Mesenchymal stem cell (in vitro differentiated cells and primary cell): ENCODE measurements around the gene MRFAP1L1.

Experiments used
- DNase-seq: peaks from one replicate; pipeline ENCODE4 v3.0.0-alpha.2; 2013
- H2AFZ ChIP-seq: one replicate; pipeline ENCODE4 v1.6.1; 2013; ENCODE audit warnings: low read depth, mild to moderate bottlenecking, control low read depth, inconsistent platforms, low read length, moderate library complexity
- H2AK5ac ChIP-seq: 2 replicates; pipeline ENCODE4 v1.6.1; 2013; ENCODE audit warnings: low read length, moderate library complexity, mild to moderate bottlenecking, inconsistent platforms; ENCODE audit not compliant: severe bottlenecking
- H2BK120ac ChIP-seq: one replicate; pipeline ENCODE4 v1.6.1; 2013; ENCODE audit warnings: low read depth, mild to moderate bottlenecking, inconsistent platforms, low read length, moderate library complexity
- H2BK12ac ChIP-seq, 2 experiments: one replicate each; pipeline ENCODE4 v1.6.1; 2013; ENCODE audit warnings: inconsistent platforms in 2 of 2, low read length in 2 of 2, mild to moderate bottlenecking in 2 of 2, moderate library complexity in 2 of 2, control low read depth in 1 of 2
- H2BK15ac ChIP-seq: one replicate; pipeline ENCODE4 v1.6.1; 2013; ENCODE audit warnings: mild to moderate bottlenecking, low read depth, inconsistent platforms; ENCODE audit not compliant: poor library complexity, severe bottlenecking
- H2BK5ac ChIP-seq: 2 replicates; pipeline ENCODE4 v1.6.1; 2013; ENCODE audit warnings: low read depth, mild to moderate bottlenecking, low read length, control low read depth, inconsistent platforms; ENCODE audit not compliant: poor library complexity, severe bottlenecking
- H3K14ac ChIP-seq, 2 experiments: one replicate each; pipeline ENCODE4 v1.6.1; 2013; ENCODE audit warnings: inconsistent platforms in 2 of 2, low read length in 2 of 2, control low read depth in 1 of 2, mild to moderate bottlenecking in 1 of 2, moderate library complexity in 1 of 2
- H3K18ac ChIP-seq, 2 experiments: one replicate each; pipeline ENCODE4 v1.6.1; 2013; ENCODE audit warnings: inconsistent platforms in 2 of 2, low read length in 2 of 2, control low read depth in 1 of 2, low read depth in 1 of 2, mild to moderate bottlenecking in 1 of 2
- H3K23ac ChIP-seq, 2 experiments: one replicate each; pipeline ENCODE4 v1.6.1; 2013; ENCODE audit warnings: inconsistent platforms in 2 of 2, low read length in 2 of 2, mild to moderate bottlenecking in 2 of 2, moderate library complexity in 2 of 2, control low read depth in 1 of 2
- H3K27ac ChIP-seq: 2 replicates; pipeline ENCODE4 v1.5.1; 2013; ENCODE audit warnings: mild to moderate bottlenecking, moderate library complexity, low read length, control low read depth, inconsistent platforms; ENCODE audit not compliant: poor library complexity, severe bottlenecking
- H3K27me3 ChIP-seq, 2 experiments: 2 replicates each; pipeline versions ENCODE4 v1.6.1 to v1.7.0; 2013; ENCODE audit warnings: low read length in 2 of 2, mild to moderate bottlenecking in 2 of 2, moderate library complexity in 2 of 2, control low read depth in 1 of 2, inconsistent platforms in 1 of 2; ENCODE audit not compliant: control insufficient read depth in 1 of 2, insufficient read depth in 1 of 2
- H3K36me3 ChIP-seq, 2 experiments: 2 replicates each; pipeline versions ENCODE4 v1.6.1 to v1.7.0; 2013; ENCODE audit warnings: low read length in 2 of 2, control low read depth in 1 of 2, inconsistent platforms in 1 of 2, low read depth in 1 of 2, mild to moderate bottlenecking in 1 of 2; ENCODE audit not compliant: insufficient read depth in 2 of 2, control insufficient read depth in 1 of 2
- H3K4ac ChIP-seq, 2 experiments: one replicate each; pipeline ENCODE4 v1.6.1; 2013; ENCODE audit warnings: inconsistent platforms in 2 of 2, low read length in 2 of 2, mild to moderate bottlenecking in 2 of 2, moderate library complexity in 2 of 2, control low read depth in 1 of 2, low read depth in 1 of 2
- H3K4me1 ChIP-seq: 2 replicates; pipeline ENCODE4 v1.6.1; 2013; ENCODE audit warnings: low read depth, low read length, control low read depth; ENCODE audit not compliant: control insufficient read depth, insufficient read depth
- H3K4me2 ChIP-seq: 2 replicates; pipeline ENCODE4 v1.6.1; 2013; ENCODE audit warnings: low read length, mild to moderate bottlenecking, inconsistent platforms; ENCODE audit not compliant: poor library complexity, severe bottlenecking
- H3K4me3 ChIP-seq, 2 experiments: 2 replicates each; pipeline versions ENCODE4 v1.5.1 to v1.7.0; 2013; ENCODE audit warnings: low read length in 2 of 2, mild to moderate bottlenecking in 2 of 2, control low read depth in 1 of 2, low read depth in 1 of 2; ENCODE audit not compliant: insufficient read depth in 1 of 2
- H3K79me1 ChIP-seq: replicated peaks from 2 replicates; pipeline ENCODE4 v1.6.1; 2013; ENCODE audit warnings: mild to moderate bottlenecking, control low read depth, low read length, inconsistent platforms; ENCODE audit not compliant: poor library complexity, severe bottlenecking
- H3K9ac ChIP-seq: 2 replicates; pipeline ENCODE4 v1.7.0; 2013; ENCODE audit warnings: mild to moderate bottlenecking, low read length, moderate library complexity
- H3K9me3 ChIP-seq: 2 replicates; pipeline ENCODE4 v1.7.0; 2013; ENCODE audit warnings: mild to moderate bottlenecking, low read length; ENCODE audit not compliant: control insufficient read depth
- H4K8ac ChIP-seq: one replicate; pipeline ENCODE4 v1.6.1; 2013; ENCODE audit warnings: inconsistent platforms, mild to moderate bottlenecking, low read length, moderate library complexity
- H4K91ac ChIP-seq: one replicate; pipeline ENCODE4 v1.6.1; 2013; ENCODE audit warnings: mild to moderate bottlenecking, low read length, inconsistent platforms
- WGBS: methylation state at CpG from one replicate; pipeline ENCODE4 v1.1.7; 2013; ENCODE audit warnings: mixed read lengths; 5-methylcytosine and 5-hydroxymethylcytosine counted together

The MRFAP1L1 gene

DNA sequence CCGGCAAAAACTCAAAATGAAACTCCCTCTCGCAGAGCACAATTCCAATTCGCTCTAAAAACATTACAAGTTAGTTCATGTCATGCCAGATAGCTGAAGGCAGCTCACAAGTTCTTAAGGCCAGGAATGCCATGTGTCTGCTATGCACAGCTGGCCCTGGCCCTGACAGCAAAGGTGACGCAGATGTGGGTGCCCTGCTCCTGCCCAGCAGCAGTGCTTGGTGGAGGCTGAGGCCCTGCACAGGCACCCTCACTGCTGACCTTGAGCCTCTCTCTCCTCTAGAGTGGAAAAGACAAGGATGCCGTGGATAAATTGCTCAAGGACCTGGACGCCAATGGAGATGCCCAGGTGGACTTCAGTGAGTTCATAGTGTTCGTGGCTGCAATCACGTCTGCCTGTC, 13.1 kb downstream of the MRFAP1L1 start:
- Histone ChIP-seq H3K14ac (peak overlapping the region in 1 of 2 experiments; percentile 86), H3K4me2 (no peak overlapping the region), H3K4me1 (peaks cover 5% of the 10 kb centered on the region), H4K91ac (no peak overlapping the region), H2BK5ac (no peak overlapping the region), H3K4me3 (no peak overlapping the region), H3K9ac (no peak overlapping the region), H3K4ac (no peak overlapping the region), H3K79me1 (peaks cover 28% of the 10 kb centered on the region), H3K27me3 (no peaks in the 10 kb centered on the region), H3K36me3 (peaks cover 4 to 22% of the 10 kb centered on the region in 2 experiments), H3K18ac (peak overlapping the region in 1 of 2 experiments; percentile 74), H2BK120ac (no peak overlapping the region), H3K23ac (no peak overlapping the region), H2AFZ (no peak overlapping the region), H3K9me3 (no peaks in the 10 kb centered on the region), H2BK12ac (peak overlapping the region in 1 of 2 experiments; percentile 70), H3K27ac (no peak overlapping the region), H2BK15ac (no peak overlapping the region), H4K8ac (no peak overlapping the region), H2AK5ac (no peak overlapping the region)
- DNase-seq: no peak
- 95% methylated on average over 8 of the region's 8 CpGs for WGBS

DNA sequence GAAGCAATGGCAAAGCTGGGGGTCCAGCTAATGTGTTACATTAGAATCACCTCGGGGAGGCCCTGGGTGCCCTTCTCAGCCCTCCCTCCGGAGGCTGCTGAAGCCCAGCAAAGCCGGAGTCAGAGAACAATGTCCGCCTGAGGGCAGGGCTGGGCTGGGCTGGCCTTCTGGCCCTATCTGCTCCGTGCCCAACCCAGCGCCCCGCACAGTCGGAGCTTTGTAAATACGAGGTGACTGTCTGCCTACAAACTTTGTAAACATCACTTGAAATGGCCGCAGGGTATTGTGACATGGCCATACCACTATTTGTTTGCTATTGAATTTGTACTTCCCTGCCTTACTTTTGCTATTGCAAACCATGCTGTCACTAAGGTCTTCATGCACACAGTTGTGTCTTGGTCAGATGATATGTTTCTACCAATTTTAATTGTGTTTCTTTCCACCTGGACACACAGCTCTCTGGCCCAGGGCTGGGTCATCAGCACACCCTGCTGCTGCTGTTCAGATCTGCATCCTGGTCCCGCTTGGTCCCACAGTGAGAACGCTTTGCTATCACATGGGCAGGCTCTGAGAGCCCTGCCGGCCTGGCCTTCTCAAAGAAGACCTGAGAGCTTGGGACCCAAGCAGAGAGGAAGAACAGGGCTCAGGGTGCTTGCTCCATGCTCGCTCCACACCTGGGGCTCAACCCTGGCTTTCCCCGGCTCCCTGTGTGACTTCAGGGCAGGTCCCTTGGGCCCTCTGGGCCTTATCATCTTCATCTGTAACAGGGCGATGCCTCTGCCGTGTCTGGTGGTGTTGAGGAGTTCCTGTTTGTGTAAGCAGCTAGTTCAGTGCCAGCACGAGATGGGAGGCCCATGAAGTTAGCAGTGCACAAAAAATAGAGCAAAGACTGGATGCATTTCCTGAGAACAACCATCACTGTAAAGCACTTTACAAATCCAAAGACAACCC, 13.7 kb downstream of the MRFAP1L1 start:
- Histone ChIP-seq H3K36me3 (peaks cover 4 to 19% of the 10 kb centered on the region in 2 experiments), H3K27me3 (no peaks in the 10 kb centered on the region), H3K9ac (no peak overlapping the region), H3K4me2 (no peak overlapping the region), H3K79me1 (peaks cover 25% of the 10 kb centered on the region), H4K8ac (no peak overlapping the region), H2BK120ac (no peak overlapping the region), H3K4ac (peak overlapping the region in 1 of 2 experiments; percentile 49), H2BK12ac (peak overlapping the region; percentile 12 to 70), H4K91ac (peak overlapping the region; percentile 63), H3K9me3 (no peaks in the 10 kb centered on the region), H2AK5ac (no peak overlapping the region), H3K4me3 (no peak overlapping the region), H3K23ac (no peak overlapping the region), H2AFZ (peak overlapping the region; percentile 5), H3K4me1 (peaks cover 5% of the 10 kb centered on the region), H2BK5ac (no peak overlapping the region), H3K18ac (peak overlapping the region; percentile 38 to 63), H2BK15ac (peak overlapping the region; percentile 68), H3K14ac (no peak overlapping the region), H3K27ac (no peak overlapping the region)
- DNase-seq: peak; percentile 77
- 70% methylated on average over 18 of the region's 18 CpGs for WGBS

DNA sequence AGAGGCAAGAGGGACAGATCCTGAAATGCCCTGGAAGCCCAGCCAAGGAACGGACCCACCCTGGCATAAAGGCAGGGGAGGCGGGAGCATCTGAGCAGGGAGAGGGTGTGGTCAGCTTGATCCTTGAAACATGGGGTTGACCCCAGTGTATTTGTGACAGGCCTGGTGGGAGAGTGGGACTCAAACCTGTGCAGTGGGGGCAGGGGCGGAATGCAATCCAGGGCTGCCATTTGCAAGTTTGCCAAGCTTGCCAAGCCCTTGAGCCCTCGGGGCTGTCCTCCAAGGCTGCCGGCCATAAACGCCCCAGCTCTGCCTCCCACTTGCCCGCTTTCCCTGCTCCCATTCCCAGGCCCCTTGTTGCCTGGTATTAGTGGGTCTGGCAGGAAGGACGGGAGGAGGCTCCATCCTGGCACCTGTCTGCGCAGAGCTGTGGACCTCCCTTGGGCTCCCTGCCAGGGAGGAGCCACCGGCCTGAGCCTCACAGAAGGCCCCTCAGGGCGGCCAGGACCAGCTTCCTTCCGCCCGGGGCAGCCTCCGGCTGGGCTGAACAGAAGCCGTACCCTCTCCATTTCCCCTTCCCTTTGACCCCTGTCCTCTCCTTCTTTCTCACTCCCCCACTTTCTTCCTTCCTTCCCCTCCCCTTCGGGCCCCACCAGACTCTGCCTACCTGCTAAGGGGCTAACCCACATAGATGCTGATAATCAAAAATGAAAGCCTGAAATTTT, 15.3 kb downstream of the MRFAP1L1 start:
- Histone ChIP-seq H2BK15ac (peak overlapping the region; percentile 98), H4K8ac (no peak overlapping the region), H3K36me3 (peaks cover 0 to 16% of the 10 kb centered on the region in 2 experiments), H2BK12ac (peak overlapping the region in 1 of 2 experiments; percentile 6), H3K4ac (no peak overlapping the region), H3K27me3 (no peaks in the 10 kb centered on the region), H3K23ac (no peak overlapping the region), H3K27ac (no peak overlapping the region), H2BK120ac (no peak overlapping the region), H3K9ac (no peak overlapping the region), H3K4me2 (no peak overlapping the region), H2AK5ac (no peak overlapping the region), H3K4me3 (no peak overlapping the region), H2BK5ac (no peak overlapping the region), H2AFZ (no peak overlapping the region), H3K4me1 (peaks cover 16% of the 10 kb centered on the region), H3K14ac (no peak overlapping the region), H3K9me3 (no peaks in the 10 kb centered on the region), H4K91ac (no peak overlapping the region), H3K18ac (no peak overlapping the region), H3K79me1 (peaks cover 16% of the 10 kb centered on the region)
- 83% methylated on average over 13 of the region's 16 CpGs for WGBS
- no peak for DNase-seq
